Activated naive CD4-positive, alpha-beta T cell treated with anti-CD3 and anti-CD28 coated beads, Interleukin-2, amount 50 U/mL, for 16 hours (primary cell): ENCODE measurements around the gene CD47.

ENCODE experiments used
- DNase-seq: peaks from one replicate; pipeline ENCODE4 v3.0.0-alpha.2; 2020

The CD47 gene

DNA sequence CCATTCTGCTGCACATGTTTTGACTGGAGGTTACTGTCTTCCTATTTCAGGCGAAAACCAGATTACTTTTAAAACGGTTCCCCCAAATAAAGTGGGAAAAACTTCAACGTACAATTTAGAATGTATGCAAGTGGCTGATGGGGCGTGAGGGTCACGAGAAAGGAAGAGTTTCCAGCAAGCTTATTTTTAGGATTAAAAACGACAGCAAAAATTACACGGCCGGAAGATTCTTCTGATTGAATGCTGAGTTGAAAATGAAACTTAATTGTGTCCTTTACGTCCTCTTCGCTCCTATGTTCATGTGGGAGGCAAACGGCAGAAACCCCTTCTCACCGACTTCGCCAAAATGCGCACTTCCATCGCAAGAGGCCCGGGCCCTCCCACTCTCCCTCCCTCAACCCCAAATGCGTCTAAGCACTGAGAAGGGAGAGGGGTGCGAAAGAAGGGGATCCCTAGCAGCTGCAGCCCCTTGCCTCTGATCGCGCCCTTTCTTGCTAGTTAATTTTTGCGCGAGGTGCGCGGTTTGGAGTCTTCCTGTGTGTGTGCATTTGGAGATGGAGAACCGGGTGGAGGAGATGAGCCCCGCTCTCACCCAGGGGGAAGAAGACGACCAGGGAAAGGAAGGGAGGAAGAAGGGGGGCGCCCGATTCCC lies 656 bp downstream of the CD47 start:
- peak; percentile 67 for DNase-seq

DNA sequence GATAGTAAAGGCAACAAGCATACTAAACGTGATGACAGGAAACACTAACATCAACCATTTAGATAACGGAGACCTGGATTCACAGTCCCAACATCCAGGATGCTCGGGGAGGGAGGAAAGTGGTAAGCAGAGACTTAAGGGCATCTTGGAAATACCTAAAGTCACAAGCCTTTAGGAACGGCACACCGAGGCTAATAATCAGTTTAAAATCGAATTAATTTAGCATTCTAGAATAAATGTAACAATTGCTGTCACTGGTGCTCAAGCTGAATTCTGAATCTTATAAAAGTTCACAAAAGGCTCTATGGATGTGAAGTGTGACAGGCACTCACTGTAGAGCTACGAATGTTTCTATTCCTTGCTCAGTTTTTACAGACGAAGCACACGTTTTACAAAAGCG lies 1.3 kb downstream of the CD47 start:
- no peak for DNase-seq

DNA sequence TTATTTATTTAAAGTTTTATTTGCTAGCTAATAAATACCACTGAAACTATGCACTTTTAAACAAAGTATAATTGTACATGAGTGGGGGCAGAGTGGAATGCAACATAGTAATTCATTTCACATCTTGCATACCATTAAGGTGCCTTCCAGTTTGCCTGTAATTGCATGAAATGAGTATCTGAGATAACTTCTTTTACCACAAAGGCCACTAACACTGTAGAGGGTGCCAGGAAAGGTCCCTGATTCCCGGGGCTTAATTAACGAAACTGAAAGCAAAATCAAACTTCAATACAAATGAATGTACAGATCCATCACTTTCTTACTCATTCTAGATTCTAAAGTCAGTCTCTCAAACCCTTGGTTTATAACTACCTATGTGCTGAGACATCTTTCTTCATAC lies 2.1 kb downstream of the CD47 start:
- peak; percentile 49 for DNase-seq

DNA sequence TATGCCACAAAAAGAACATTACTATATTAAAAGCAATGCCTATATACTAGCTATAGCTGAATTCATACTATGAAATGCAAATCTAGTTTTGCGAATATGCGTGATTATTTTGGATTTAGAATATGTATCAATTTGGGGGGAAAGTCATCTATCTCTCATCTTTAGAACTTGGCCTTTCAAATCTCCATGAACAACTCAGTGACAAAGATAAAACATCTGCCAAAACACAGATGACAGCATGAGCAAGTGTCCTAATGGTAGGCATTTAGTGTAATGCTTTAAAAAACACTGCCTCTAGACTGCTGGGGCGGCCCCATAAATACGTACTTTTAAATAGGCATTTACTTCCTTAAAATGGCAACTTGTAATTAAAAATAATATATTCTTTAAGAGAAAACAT lies 2.7 kb downstream of the CD47 start:
- no peak for DNase-seq

DNA sequence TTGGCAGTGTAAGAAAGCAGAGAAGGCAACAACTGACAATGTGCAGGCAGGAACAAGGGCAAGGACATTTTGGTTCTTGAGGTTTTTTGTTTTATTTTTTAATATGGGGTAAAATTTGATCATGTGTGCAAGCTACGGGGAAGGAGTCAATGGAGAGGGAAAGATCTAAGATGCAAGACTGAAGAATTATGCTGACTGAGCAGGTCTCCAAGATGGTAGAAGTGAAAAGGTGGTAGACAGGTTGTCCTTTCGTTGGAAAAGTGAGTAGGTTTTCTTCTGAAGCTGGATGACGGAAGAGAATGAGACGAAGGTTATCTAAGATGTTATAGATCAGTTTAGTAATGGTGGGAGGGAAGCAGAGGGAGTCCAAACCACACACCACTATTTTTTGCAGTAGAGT lies 4.2 kb downstream of the CD47 start:
- DNase-seq = no peak

DNA sequence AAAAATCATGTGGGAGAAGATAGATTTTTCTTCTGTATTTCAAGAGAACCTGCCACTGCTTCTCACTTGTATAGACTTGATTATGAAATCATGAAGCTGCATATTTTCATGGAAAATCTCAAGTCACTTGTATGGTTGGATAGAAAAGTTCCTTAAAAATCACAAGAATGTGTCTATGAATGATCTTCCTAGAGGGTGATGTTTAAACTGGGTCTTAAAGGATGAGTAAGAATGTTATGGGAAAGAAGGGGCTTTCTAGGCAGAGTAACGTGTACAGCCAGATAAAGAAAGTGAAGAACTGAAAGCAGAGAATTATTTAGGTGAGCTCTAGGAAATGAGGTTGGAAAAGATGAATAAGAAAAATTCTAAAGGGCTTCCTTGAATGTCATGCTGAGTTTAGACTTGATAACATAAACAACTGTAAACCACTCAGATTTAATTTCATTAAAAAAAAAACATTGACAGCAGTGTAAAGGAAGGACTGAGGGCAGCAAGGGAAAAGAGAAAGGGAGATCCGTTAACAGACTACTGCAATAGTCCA lies 5.0 kb downstream of the CD47 start:
- no peak for DNase-seq

DNA sequence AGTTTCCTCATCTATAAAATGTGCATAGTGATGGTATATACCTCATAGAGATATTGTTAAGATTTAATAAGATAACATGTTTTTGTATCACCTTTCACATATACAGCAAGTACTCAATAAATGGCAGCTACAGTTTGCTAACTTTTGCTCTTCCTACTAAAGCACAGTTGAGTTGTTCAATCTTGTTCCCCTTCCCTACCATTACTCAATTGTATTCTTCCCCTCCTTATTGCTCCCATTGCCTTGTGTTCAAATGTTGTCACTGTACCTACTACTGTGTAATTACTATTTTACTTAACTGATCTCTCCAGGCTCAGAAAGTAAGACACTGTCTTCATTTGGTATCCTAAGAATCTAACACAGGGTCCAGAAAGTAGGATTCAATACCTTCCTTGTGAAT lies 5.5 kb downstream of the CD47 start:
- no peak for DNase-seq

DNA sequence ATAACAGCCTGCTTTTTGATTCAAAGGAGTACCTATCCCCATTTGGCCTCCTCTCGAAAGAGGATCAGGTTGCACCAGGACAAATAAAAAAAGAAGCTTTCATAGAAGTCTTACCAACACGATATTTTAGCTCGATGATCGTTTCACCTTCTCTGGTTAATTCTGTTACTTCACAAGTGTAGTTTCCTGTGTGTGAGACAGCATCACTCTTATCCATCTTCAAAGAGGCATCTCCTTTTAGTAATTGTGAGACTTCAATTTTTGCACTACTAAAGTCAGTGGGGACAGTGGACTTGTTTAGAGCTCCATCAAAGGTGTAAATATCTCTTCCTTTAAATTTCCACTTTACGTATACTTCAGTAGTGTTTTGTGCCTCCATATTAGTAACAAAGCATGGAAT lies 11.0 kb downstream of the CD47 start:
- no peak for DNase-seq

DNA sequence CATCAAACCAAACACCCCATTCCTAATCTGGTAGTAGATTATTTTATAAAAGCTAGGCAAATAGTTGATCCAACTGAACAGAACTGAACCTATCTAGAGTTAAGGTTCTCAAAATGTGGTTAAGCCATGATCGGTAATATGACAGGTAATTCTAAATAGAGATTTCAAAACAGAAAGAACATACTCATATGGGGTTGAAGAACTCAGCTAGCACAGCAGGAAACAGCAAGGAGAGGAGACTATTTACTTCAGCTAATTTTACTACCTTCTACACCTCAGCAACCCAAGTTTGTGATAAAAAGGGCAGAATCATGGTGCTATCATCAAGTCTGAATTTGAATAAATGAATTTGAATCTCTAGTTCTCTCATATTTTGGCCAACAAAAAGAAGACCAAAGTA lies 11.8 kb downstream of the CD47 start:
- DNase-seq = no peak

DNA sequence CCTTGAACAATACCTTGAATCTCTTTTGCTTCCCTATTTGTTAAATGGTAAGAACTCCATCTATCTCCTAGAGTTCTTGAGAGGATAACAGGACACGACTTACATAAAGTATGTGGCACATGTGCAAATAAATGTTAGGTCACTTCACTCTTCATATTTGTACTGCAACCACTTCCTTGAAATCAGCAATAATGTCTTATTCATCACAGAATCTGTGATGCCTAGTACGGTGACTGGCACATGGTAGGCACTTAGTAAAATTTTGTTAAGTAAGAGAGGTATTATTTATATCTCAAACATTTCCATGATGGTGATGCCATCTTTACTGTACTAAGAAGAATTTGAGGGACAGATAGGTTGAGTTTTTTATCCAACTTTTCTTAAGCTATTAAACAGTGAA lies 14.3 kb downstream of the CD47 start:
- DNase-seq = no peak

DNA sequence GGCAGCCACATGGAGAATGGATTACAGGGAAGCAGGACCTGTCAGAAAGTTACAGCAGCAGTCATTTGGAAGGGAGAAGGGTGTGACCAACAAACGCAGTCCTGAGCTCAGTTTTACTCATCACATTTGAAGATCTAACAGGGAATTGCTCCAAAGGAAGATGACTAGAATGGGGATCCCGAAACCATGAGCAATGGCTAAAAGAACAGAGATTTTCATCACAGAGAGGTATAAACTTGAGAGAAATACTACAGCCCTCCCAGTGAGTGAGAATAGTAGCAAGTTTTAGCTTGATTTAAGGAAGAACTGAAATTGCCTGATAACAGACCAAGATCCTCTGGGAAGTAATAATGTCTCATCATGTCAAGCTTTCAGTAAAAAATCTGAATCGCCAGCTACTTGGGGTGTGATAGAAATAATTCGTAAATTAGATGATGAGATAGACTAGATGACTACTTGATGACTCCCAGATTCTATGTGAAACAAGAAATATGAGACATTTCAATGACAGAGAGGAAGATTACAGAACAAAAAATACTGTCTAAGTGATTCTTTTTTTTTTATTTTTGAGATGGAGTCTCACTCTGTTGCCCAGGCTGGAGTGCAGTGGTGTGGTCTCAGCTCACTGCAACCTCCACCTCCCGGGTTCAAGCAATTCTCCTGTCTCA lies 16.9 kb downstream of the CD47 start:
- DNase-seq = no peak

DNA sequence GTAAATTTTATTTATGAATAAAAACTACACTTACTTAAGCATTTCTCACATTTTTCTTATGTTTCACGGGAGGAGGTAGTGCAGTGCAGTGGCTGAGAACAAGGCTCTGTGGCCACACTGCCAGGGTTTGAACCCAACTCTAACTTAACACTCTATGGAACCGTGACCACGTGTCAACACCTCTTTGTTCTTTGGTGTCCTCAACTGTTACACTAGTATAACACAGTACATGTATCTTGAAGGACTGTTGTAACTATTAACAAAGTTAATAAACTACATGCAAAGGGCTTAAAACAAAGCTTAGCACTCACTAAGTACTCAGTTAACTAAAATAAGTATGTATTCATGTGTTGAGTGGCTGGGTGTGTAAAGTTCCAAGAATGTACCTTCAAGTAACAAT lies 19.5 kb downstream of the CD47 start:
- DNase-seq = no peak

DNA sequence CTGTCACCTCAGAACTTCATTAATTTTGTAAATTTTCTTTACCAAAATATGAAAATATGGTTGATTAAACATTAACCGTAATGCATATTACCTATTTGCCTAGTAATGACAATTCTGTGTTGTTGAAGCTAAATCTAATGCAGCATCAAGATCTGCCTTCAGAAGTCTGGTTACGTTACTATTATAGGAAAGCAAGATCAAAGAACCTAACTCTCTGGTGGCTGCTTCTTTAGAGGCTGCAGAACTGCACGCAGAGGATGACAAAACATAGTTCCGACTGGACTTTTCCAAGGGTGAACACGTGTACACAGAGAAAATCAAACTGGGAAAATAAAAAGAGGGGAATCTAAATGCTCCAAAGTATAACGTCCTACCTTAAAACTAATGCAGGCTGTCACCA lies 20.5 kb downstream of the CD47 start:
- DNase-seq = no peak

DNA sequence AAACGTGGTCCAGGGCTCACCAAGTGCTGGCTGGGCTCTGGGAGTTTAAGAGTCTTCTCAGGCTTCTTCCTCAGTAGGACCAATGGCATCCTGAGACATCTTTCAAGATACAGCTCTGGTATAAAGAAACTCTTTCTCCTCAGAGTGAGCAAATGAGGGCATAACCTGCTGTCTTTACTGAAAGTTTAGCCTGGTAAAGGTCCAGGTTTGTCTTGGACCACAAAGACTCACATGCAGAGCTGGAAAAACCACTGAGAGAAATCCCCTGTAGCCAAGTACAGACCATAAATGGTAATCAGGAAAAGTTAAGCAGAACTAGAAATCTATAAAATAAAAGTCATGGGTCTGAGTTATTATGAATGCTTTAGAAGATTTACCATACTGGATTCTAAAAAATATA lies 23.1 kb downstream of the CD47 start:
- DNase-seq = no peak

DNA sequence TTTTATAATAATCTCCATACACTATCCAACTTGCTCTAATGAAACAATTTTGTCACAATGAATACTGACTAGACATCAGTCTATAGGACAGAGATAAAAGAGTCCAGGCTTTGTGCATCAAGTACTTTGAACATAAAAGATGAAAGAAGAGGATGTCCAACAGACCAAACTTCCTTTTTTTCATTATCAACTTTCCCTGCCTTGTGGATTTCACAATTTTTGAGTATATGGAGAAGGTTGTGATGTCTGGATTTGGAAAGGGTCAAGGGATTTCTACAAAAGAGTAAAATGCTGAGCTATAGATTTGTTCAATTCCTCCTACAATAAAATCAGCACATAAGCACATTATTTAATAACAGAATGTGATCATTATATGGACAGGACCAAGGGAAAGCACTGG lies 25.7 kb downstream of the CD47 start:
- DNase-seq = no peak

DNA sequence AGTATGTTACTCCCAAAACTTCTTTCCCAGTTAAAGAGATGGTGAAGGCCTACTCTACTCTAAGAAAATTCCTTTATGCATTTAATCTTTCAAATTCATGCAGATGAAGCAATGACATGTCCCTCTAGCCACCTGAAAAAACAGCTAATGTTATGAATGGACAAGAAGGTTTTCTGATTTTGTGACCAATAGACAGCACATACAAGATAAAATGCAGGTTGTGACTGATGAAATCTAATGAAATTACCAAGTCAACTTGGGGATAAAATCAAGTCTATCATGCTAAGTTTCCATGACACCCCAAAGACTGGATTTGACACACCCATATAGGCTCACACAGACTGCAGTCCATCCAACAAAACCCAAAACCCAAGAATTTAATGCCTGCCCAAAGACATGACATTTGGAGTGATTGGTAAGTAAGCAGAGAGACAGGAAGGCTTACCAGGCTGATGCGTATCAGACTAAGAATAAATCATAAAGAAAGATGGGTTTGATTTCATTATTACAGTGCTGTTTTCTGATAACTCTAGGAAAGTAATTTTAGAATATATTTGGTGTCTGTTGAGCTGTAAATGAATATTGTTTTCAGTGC lies 26.4 kb downstream of the CD47 start:
- no peak for DNase-seq

DNA sequence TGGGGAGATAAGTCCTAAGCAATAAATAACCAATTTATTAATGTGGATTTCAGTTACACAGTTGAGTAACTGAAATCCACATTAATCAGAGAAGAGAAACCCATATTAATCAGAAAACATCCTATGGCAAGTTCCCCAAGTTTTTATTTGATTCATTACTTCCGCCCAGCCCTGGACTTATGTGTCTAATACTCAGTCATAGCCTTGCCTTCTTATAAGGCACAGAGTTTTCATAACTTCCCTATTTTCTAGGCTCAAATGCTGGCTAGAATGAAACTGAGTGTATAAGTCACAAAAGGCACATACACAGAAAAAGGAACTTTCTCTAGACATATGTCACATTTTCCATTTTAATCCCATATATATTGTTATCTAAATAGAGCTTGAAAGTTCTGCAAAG lies 28.8 kb downstream of the CD47 start:
- no peak for DNase-seq

DNA sequence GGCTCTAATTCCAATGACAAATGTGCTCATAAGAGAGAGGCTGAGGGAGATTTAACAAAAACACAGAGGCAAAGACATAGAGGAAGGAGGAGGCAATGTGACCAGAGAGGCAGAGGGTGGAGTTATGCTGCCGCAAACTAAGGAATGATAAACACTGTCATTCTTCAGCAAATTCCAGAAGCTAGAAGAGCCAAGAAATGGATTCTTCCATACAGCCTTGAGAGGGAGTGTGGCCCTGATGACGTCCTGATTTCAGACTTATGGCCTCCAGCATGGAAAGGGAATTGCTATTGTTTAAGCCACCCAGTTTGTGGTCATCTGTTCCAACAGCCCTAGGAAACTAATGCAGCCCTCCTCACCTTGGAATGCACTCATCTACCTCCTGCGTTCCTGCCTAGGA lies 30.5 kb downstream of the CD47 start:
- DNase-seq = no peak

DNA sequence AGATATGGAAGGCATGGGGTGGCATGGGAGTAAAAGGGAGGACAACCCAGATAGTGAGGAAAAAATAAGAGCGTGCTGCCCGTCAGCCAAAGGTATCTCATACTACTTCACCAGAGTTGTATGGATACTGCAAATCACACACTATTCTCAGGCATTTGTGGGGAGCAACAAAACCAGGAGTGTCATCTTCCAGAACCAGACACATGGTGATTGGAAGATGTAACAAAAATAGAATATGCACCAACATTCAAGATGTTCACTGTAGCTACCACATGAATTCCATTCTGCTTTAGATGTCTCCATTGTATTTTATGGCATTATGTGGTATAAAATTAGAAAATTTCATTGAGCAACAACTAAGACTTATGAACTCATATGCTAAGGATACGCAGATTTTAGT lies 34.9 kb downstream of the CD47 start:
- no peak for DNase-seq

DNA sequence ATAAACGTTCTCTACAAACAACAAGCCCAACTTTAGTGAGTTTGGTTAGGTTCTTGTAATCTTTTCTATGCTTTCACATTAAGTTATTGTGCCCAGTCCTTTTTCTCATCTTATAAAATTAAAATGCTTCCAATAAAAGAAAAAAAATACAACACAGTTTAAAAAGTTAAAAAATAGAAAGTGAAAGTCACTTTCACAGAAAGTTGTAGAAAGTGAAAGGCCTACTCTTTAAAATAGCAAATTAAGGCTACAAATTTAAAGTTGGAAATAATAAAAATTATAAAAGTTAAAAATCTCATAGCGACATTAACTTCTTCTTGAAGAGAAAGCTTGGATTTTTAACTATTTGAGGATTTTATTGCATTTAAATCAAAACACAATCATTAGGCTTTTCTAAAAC lies 35.9 kb downstream of the CD47 start:
- DNase-seq = no peak

DNA sequence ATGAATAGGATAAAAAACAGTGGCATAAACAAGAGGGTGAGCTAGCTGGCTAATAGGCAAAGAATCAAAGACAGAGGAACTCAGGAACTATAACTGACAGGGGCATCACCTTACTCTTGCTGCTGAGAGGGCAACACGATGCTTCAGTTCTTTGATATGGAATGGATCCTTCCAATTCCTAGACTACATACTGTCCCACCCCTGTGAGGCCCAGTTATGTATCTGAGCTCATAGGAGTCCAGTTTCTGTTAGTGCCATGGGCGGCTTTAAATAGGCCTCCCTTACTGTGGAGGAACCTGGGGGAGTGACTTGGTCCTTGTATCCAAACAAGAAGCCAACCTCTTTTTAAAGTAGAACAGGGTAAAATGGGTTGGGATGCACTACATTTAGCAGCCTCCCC lies 37.3 kb downstream of the CD47 start:
- no peak for DNase-seq

DNA sequence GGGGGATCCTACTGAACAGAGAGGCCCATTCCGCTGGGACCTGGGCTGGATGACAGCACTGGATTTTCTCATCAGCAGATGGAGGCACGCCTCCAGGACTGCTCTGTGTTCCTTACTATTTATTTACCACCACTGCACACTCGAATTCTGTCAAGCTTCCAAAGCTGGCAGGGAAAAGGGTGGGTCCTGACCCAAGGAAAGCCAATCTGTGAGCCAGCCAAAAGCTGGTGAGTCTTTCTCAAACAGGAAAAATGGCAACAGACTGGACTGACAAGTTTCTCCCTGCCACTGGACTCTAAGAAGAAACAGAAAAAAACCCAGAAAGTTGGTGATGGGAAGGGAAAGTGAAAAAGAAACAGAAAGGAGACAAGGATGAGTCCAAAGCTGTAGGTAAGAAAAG lies 37.8 kb downstream of the CD47 start:
- DNase-seq = no peak

DNA sequence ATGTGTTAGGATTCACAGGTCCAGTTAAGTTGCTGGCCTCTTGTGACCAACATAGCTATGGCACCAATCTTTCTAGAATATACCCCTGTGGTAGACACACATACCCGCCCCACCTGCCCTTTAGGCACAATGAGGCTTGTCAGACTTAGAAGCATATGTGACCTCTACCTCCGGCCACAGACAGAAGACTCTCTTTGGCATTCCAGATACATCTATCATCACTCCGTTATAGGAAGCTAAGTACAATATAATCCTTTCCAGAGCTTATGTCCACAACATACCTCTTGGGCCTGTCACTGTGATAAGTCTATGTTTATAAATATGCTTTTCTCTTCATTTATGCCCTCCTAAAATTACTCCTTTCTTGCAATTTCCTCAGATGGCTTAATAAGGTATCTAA lies 39.8 kb downstream of the CD47 start:
- no peak for DNase-seq

DNA sequence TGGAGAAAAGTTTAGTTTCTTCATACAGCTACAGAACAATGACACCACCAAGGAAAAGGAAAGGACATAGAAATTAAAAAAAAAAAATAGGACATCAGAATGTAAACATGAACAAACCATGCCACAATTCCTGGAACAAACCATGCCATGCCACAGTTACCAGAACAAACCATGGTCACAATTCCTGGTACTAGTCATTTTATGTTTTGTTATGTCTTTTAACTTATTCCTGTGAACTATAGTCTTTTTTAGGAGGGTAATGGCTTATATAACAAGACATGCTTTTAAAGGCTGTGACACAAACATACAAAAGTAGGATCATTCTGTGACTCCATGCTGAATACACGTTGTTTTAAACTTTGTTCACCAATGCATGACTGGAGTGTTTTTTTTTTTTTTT lies 42.8 kb downstream of the CD47 start:
- no peak for DNase-seq

DNA sequence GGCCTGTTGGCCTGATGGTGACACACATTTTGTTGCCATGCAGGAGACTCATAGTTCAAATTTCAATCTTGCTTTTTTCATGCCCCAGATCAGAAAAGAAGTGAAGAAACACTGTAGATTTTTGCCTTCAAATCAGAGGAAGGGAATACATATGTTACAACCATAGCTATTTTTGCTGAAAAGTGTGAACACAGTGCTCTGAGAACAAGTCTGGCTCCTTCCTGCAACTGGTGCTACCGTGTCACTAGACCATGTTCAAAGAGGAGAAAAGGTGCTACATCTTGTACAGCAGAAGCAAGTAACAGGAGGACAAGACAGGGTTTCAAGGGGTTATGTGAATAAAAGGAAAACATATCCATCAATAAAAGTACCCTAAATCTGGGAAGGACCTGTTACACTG lies 44.6 kb downstream of the CD47 start:
- DNase-seq = no peak
